NK-92 treated with Interleukin-12 subunit alpha and Interleukin-12 subunit beta, amount 100 ng/mL, for 24 hours (cell line): Measurements from ENCODE around the gene MYO1D.

Experiments used
- DNase-seq: peaks from one replicate; lab custom pipeline; 2025; lab: John Stamatoyannopoulos, UW

The MYO1D gene

DNA sequence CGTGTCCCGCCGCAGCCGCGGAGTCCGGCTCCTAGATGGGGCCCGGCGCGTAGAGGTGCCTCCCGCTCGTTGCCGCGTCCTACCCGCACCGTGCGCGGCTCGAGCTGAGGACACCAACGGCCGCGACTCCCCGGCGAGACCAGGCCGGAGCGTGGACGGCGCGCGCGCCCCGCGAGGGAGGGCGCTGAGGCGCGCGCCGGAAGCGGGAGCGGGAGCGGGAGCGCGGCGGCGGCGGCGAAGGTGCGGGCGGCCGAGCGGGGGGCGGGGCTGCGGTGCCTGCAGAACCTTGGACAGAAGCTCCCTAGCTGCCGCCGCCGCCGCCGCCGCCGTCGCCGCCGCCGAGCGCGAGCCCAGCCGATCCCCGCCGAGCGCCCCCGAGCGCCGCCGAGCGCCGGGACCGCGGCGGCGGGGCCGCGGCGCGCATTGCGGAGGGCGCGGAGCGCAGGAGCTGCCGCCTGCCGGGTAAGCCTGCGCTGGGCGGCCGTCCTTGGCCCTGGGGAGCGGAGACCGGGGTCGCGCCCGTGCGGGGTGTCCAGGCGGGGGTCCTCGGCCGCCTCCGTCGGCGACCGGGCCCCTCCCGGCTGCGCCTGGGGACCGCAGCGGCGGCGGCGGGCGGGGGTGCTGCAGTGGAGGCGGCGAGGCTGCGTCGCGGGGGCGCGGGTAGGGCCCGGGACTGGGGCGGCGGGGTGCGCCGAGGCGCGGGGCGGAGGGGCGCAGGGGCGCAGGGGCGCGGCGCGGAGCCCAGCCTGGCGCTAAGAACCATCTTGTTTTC lies 390.0 kb downstream of the MYO1D start, which contains the start of gene CDK5R1:
TSS of gene CDK5R1 (plus strand) at position 293 of the 772 bp plus-strand sequence. CDS start 628 bp downstream, outside the sequence.
- peak; percentile 23 for DNase-seq

DNA sequence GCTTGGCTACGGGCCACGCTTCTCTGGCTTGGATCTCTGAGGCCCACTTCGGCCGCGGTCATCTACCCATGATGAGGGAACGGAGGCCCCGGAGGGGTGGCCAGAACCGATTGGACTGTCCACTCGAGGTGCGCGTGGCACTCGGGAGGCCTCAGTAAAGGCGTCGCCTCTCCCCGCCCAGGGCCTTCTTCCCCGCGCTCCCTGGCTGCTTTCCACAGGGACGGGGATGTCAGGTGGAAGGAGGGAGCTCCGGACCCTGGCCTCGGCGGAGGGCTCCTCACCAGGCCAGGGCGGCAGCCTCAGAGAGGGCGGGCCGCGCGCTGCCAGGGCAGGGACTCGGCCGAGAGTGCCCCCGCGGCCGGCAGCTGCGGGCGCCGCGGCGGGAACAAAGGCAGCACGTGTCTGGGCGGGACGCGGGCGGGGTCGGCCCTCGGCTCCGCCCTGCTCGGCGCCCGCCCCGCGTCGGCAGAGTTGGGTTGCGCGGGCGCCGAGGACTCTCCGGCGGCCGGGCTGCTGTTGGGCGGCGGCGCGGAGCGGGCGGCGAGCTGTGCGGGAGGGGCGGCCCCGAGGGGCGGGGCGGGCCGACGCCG lies 390.7 kb downstream of the MYO1D start:
- no peak for DNase-seq

DNA sequence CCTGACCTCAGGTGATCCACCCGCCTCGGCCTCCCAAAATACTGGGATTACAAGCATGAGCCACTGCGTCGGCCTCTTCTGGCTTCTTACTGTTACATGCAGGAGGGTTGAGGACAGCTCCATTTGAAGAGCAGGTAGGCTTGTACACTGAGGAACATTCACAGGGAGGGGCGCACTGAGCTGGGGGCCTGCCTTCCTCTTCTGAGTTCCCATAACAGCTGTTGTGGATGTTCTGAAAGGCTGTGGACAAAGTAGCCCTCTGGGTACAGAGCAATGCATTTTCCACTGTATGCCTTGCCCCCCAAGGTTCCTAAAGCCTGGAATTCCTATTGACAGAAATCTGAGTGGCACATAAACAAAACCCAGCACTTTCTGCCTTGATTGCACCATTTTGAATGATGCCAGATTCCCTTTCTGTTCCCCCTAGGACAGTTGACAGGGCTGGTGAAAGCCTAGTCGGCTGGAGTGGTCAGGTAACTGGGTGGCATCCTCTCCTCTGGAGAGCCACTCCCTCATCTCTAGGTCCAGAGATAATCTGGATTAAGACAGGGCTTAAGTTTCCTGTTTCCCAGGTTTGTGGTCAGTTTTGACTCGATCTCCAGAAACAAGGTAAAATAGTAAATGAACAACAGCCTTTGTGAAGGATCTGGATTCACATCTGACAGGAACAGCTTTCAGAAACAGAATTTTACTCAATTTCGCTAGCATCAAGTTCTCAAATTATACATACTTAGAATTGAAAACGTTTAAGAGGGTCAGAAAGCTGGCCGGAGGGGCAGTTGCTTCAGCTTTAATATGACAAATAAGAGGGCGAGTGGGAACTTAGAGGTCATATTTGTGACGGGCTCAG lies 391.4 kb downstream of the MYO1D start:
- DNase-seq: no peak

DNA sequence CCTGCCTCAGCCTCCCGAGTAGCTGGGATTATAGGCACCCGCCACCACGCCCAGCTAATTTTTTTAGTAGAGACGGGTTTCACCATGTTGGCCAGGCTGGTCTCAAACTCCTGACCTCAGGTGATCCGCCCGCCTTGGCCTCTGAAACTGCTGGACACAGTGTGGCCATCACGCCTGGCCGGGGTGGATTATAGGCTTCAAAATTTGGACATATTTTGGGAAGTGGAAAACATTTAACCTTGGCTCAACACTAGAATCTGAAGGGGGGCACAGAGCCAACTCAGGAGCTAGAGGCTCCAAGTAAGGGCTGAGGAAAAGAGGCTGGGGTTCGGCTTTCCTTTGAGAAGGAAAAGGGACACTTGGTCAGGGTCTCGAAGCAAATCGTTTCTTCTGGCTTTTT lies 392.3 kb downstream of the MYO1D start:
- DNase-seq: no peak

DNA sequence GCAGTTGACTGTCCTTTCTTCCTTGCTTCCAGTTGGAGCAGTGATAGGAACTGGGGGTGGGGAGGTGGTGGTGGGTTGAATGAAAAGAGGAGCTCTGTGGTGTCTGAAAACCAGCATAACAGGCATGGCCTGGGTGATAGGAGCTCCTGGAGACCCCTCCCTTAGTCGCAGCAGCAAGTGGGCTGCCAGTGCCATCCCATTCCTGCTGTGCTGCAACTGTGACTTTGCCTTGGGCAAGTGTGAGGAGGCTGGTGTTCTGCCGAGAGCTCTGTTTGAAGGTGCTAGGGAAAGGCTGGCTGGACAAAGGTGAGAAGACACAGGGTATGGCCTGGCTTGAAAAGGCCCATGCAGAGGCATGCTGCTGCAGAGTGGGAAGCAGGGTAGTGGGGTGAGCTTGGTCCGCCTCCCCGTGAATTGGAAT lies 392.9 kb downstream of the MYO1D start:
- DNase-seq: no peak

DNA sequence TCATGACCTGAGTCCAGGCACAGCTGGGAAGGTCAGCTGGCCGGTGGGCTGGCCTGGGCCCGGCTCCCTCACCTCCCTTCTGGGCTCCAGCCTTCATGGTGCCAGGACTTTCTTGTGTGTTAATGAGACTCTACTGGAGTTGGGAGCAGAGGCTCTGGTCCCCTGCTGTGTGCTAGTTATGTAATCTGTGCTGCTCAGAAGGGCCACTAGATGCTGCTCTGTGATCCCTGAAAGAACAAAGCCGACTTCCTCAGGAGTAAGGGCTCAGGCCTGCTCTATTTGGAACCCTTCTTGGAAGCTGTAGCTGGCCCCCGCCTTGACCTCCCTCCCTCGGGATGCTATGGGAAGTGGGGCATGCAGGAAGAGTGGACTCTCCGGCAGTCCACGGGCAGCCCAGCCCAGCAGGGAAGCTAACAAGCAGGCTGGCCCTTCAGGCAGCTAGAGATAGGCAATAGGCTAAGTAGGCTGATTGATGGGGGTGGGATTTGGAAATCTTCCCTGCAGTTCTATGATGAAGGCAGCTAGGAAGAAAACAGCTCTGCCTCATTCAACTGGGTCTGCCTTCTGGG lies 393.4 kb downstream of the MYO1D start:
- DNase-seq: no peak

DNA sequence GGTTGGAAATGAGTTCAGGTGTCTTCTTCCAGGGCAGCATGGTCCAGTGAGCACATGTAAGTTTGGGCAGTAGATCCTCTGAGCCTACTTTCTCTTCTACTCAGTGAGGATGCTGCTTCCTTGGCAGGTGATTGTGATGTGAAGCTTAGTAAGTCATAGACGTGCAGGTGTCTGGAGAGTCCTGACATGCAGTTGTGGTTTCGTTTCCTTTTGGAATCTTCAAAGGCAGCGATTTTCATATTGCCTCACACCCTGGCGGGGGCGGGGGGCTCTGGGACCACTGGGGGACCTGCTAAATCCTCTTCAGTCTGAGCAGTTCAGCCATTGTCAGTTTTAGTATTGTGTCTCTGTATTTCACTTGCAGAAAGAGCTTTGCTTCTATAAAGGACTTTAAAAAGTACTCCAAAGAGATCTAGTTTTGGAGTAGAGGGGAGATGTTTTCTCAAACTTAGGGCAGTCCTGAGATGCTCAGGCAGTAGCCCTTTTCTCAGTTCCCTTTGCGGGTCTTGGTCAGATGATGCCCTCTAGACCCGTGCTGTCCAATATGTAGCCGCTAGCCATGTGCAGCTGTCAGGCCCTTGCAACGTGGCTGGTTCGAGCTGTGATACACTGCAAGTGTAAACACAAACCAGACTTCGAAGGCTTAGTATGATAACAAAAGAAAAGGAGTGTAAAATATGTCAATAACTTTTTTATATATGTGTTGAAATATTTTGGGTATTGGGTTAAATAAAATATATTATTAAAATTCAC lies 394.2 kb downstream of the MYO1D start:
- no peak for DNase-seq

DNA sequence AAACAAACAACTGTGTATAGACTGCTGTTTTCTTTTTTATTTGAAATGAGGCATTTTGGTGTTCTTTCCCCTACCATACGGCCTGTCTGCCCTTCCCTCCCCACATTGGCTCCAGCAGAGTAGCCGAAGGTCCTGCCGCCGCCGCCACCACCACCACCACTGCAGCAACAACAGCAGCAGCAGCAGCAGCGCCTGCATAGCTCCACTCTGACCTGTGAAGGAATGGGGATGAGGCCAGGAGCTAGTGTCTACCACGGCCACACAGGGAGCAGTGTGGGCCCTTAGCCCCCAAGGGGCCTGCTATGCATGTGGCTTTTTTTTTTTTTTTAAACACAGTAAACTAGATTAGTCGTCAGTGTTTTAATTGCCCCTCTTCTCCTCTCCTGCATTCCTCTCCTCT lies 395.7 kb downstream of the MYO1D start:
- no peak for DNase-seq

DNA sequence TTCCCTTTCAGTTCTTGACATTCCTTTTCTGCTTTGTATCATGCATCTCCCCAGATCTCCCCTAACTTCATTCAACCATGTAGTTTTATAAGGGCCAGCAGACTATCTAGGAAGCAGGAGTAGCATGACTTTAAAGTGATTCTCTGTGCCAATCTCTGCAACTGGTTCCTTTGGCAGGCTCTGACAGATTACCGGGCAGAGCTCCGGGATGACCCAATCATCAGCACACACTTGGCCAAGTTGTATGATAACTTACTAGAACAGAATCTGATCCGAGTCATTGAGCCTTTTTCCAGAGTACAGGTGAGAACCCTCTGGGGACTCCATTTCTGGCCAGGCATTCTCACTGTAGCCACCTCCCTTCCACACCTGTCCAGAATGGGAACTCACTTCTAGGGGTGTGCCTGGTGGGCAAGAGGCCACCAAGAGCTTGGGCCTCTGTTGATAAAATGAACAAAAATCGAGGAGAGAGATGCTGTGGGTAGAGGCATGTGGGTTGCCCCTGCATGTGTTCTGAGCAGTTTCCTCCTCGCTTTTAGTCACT lies 397.8 kb downstream of the MYO1D start:
- no peak for DNase-seq

DNA sequence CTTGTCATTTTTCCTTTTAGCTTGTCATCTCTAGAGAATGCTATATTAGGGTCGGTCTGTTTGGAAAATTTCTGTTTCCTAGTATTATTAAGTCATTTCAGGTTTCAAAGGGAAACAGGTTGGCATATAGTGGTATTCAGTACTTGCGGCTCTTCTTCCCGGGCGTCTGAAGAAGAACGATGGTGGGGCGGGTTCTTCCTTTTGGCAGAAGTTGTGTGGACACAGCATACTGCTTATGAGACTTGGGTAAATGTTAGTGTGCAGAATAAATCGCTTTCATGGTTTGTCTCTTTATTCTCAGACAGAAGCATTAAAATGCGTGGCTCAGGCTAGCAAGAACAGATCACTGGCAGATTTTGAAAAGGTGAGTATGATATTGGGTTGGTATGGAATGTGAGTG lies 399.7 kb downstream of the MYO1D start:
- DNase-seq: no peak

DNA sequence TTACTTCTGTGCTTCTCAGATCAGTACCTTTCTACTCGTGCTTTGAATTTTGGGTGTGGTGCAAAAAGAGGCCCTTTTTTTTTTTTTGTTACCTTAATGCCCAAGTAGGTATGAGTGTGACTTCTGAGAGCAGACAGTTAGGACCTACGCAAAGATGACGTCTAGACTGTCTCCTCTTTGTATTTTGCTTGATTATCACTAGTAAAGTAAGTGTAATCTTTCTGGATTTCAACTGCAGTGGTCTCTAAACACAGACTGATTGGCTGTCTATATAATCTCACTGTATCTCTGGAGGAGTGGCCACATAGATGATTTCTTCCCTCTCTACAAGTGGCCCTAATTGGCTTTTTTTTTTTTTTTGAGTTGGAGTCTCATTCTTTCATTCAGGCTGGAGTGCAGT lies 401.7 kb downstream of the MYO1D start:
- DNase-seq: no peak

DNA sequence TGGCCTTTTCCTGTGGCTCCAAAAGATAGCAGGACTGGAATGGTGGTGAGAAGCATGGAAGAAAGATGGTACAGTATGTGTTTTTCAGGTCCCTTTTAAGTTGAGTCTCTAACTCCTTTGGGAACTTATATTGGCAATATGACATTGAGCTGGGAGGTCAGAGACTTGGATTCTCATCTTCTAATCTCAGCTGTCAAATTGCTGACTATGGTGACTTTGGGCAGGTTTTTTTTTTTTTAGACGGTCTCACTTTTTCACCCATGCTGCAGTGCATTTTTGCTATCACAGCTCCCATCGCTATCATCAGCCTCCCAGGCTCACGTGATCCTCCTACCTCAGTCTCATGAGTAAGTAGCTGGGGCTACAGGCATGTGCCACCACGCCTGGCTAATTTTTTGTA lies 405.3 kb downstream of the MYO1D start:
- no peak for DNase-seq

DNA sequence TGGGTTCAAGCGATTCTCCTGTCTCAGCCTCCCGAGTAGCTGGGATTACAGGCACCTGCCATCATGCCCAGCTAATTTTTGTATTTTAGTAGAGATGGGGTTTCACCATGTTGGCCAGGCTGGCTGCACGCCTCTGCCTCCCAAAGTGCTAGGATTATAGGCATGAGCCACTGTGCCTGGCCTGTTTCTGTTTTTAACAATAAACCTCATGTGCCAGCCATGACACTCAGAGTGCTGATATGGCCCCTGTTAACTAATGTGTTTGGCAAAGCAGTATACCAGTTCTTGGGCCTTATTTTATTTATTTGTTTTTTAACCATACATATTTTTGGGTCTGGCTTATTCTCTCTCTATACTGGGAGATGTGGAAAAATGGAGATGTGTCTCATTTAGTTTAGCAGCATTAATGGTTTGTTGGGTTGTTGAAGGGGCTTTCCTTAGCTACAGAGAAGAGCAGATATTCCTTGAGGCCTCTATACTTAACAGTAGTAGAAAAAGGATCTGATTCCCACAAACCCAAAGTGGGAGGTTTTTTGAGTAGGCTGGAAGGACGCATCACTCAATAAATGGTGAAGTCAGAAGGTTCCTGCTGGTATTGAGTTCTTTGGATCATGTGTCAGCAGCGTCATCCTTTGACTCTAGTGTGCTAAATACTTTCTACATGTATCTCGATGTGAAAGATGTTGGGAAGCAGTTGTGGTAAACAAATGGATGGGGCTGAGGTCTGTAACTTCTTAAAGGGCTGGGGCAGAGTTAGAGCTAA lies 406.3 kb downstream of the MYO1D start:
- DNase-seq: no peak

DNA sequence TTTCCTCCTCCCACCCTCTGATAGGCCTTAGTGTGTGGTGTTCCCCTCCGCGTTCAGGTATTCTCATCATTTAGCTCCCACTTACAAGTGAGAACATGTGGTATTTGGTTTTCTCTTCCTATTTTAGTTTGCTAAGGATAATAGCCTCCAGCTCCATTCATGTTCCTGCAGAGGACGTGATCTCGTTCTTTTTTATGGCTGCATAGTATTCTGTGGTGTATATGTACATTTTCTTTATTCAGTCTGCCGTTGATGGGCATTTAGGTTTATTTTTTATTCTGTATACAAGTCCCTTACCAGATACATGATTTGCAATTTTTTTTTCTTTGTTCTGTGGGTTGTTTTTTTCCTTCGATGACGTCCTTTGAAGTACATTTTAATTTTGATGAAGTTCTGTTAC lies 409.0 kb downstream of the MYO1D start:
- DNase-seq: no peak

DNA sequence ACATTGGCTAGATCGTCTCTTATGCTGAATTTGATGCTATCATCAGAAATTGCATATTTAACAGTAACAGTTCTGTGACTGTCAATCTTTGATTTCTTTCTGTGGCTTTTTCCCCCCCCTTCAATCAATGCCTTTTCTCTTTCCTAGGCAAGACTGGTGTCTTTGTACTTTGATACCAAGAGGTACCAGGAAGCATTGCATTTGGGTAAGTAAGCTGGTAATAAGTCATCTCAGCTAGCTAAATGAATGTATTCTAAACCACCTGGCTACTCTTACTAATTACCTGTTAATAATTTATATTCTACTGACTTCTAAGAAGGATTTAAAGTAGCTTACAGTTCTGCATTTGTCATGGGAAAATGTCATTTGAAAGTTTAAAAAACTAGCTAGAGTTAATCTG lies 412.6 kb downstream of the MYO1D start:
- DNase-seq: no peak

DNA sequence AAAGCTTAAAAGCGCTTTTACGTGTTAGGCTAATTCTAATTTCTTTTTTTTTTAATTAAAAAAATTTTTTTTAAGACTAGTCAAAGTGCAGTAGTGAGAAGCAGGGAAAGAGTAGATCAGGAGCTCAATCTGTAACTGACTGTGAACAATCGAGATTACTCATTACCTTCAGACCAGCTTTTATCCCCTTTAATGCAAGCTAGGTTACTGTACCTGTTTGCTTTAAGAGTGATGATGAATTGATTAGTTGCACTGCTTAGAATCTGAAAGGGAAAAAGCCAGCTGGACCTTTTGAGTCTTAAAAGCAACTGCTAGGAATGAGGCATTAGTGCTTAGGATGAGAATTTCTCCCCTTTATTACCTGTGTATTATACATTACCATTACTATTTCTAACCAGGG lies 413.6 kb downstream of the MYO1D start:
- DNase-seq: no peak

DNA sequence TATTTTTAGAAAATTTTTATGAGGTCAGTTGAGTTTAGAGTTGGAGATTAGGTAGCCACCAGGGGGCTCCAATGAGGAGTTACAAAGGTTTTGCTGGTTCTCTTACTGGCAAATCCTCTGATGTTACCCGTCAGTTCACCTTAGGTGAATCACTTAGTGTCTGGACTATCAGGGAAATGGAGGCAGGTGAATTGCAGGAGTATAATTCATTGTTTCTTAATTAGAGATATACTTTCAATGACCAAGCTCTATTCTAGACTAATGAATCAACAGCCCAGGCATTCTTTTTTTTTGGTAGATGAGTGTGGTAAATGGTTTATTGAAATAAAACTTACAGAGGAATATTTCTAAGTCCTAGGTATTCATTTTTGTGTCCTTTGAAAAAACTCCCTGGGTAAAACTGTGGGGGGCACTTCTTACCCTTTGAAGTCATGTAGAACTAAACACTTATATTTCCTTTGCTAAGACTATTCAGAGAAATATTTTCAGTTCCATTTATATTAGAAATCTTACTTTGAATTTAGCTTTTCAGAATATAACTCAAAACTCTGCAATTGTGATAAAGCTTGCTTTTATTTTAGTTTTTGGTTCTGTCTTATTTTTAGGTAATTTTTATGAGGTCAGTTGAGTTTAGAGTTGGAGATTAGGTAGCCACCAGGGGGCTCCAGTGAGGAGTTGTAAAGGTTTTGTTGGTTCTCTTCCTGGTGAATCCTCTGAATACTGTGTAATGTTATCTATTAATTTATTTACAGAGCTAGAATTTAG lies 414.9 kb downstream of the MYO1D start:
- peak; percentile 18 for DNase-seq

DNA sequence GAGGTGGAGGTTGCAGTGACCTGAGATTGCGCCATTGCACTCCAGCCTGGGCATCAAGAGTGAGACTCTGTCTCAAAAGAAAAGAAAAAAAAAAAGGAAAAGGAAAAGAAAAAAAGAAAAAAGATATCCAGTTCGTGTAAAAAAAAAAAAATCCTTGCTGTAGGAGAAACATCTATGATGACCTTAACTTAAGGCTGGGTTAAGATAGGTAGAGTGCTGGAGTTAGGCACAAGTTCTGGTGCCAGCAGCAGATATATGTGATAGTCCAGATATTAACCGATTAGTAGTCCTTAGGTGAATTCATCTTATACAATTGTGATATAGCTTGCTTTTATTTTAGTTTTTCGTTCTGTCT lies 415.4 kb downstream of the MYO1D start:
- DNase-seq: no peak

DNA sequence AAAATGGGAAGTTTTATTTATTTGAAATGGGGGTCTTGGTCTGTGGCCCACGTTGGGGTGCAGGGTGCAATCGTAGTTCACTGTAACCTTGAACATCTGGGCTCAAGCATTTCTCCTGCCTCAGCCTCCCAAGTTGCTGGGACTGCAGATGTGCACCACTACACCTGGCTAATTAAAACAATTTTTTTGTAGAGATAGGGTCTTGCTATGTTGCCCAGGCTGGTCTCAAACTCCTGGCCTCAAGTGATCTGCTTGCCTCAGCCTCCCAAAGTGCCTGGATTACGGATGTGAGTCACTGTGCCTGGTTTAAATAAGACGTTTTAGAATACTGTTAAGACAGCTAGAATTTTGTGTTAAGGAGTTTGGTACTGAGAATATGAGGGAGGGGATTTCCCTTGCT lies 416.9 kb downstream of the MYO1D start:
- no peak for DNase-seq

DNA sequence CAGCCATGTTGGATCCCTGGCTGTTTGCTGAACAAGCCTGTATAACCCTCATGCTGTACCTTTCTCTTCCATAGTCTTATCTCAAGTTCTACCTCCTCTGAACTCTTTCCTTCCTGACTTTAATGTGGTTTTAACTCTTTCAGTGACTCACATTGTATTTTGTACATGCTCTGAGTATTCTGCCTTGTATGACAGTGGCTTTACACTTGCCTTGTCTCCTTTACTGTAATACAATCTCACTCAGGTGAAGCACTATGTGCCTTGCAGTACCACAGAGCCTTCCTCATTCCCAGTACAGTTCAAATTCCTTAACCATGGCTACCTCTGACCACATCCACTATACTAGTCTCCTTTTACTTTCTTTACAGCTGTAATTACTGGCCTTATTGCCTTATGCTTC lies 418.6 kb downstream of the MYO1D start:
- no peak for DNase-seq
